GM12864 (cell line): ENCODE data around the gene BLVRB.
"Not testable (repeated sequence)": the region's sequence is repeated elsewhere in the genome, so short reads cannot be mapped to it uniquely, and the experiment has no call there.

ENCODE experiments used
- DNase-seq: peaks from one replicate; pipeline ENCODE4 v3.0.0-alpha.2; 2011; ENCODE audit warnings: low read depth
- H3K4me3 ChIP-seq: 2 replicates; pipeline ENCODE4 v1.5.1; 2011; ENCODE audit warnings: mild to moderate bottlenecking, low read depth, low read length, control low read depth
- TF ChIP-seq, protein P1 (sequence below): IDR thresholded peaks from 2 replicates; pipeline ENCODE4 v1.5.1; 2011; ENCODE audit warnings: low read depth, mild to moderate bottlenecking, moderate library complexity, low read length, control low read depth, inconsistent platforms; ENCODE audit errors: missing control alignments

BLVRB gene

DNA sequence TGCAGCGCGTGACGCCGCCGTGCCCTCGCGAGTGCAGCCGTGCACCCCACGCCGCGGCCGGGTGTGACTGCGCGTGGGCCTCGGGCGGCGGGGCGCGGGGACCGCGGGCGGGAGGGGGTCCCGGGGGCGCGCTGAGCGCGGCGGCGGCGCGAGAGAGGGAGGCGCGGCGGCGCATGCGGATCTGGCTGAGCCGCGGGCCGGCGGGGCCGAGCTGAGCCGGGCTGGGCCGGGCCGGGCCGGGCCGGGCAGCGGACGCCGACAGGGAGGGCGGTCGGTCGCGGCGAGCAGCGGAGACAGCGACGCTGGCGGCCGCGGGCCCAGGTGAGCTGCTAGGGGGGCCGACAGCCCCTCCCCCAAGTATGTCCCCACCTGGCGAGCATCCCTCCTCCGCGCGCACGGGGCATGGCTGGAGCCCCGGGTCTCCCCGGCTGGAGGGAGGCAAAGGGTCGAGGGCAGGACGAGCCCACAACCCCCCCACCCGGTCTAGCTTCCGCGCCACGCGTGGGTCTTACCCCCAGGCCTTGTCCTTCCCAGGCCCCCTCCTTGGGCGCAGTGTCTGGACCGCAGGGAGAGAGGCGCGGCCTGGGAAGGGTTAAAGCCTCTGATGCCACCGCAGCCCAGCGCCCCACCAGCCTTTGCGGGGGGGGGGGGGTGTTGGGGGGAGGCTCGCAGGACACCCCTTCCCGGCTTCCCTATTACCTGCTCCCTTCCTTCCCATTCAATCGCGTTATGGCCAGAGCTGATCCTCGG, 1.6 kb upstream of the BLVRB start, which contains the start of gene SPTBN4:
TSS of gene SPTBN4 (plus strand) at position 17 of the 750 bp plus-strand sequence. CDS start 5,621 bp downstream, outside the sequence.
- TF ChIP-seq, protein P1, sequence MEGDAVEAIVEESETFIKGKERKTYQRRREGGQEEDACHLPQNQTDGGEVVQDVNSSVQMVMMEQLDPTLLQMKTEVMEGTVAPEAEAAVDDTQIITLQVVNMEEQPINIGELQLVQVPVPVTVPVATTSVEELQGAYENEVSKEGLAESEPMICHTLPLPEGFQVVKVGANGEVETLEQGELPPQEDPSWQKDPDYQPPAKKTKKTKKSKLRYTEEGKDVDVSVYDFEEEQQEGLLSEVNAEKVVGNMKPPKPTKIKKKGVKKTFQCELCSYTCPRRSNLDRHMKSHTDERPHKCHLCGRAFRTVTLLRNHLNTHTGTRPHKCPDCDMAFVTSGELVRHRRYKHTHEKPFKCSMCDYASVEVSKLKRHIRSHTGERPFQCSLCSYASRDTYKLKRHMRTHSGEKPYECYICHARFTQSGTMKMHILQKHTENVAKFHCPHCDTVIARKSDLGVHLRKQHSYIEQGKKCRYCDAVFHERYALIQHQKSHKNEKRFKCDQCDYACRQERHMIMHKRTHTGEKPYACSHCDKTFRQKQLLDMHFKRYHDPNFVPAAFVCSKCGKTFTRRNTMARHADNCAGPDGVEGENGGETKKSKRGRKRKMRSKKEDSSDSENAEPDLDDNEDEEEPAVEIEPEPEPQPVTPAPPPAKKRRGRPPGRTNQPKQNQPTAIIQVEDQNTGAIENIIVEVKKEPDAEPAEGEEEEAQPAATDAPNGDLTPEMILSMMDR = no peak
- H3K4me3 ChIP-seq = peak within 1 kb of the TSS; percentile 47
- DNase-seq = no peak

DNA sequence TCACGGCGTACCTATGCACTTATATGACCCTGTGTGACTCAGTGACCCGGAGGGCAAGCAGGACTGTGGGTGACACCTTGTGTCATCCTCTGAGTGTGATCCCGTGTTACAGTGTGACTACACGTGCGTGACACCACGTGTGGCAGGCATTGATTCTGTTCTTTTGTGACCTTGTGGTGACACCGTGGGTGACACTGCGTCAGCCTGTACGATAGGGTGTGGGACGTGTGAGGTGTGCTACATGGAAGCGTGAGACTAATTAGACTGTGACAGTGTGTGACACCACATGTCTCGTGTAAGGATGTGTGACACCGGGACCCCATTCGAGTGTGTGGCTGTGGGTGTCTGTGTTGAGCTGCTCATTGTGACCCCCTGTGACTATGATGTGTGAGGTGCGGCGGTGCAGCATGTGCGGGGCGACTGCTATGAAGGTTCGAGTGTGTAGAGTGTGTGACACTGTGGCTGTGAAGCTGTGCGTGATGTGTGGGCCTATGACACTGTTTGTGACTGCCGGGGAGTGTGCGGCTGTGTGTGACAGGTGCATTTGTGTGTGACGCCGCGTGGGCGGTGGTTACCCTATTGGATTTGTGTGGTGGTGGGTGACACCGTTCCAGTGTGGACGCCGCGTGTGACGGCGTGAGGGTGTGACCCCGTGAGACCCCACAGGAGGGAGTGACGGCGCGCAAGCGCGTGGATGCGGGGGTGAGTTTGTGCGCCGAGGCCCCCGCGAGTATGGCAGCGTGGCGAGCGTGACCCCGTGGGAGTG, 857 bp upstream of the BLVRB start:
- no peak for DNase-seq
- TF ChIP-seq, protein P1 = no peak
- peak overlapping the region; percentile 47 for H3K4me3 ChIP-seq

DNA sequence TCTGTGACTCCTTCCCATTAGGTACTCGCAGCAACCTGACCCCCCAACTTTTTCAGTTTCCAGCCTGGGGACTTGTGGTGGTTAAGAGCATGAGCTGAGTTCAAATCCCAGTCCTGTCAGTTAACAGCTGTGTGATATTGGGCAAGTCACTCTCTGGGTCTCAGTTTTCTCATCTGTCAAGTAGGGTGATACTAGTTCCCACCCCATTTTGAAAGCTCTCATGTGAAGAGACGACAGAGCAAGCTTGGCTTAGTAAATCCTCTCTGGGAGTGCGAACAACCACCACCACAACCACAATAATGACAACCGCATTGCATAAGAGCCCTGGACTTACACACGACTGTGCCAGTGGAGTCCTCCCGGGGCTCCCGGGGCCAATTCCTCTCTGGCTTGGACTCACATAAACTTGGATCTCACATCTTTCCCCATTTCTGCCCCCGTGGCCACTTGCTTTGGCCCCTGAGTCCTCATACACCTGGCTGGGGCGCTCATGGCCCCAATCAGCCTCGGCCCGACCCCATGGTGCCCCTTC, 454 bp downstream of the BLVRB start:
- DNase-seq = no peak
- TF ChIP-seq, protein P1 = no peak
- H3K4me3 ChIP-seq = peak overlapping the region; percentile 63

DNA sequence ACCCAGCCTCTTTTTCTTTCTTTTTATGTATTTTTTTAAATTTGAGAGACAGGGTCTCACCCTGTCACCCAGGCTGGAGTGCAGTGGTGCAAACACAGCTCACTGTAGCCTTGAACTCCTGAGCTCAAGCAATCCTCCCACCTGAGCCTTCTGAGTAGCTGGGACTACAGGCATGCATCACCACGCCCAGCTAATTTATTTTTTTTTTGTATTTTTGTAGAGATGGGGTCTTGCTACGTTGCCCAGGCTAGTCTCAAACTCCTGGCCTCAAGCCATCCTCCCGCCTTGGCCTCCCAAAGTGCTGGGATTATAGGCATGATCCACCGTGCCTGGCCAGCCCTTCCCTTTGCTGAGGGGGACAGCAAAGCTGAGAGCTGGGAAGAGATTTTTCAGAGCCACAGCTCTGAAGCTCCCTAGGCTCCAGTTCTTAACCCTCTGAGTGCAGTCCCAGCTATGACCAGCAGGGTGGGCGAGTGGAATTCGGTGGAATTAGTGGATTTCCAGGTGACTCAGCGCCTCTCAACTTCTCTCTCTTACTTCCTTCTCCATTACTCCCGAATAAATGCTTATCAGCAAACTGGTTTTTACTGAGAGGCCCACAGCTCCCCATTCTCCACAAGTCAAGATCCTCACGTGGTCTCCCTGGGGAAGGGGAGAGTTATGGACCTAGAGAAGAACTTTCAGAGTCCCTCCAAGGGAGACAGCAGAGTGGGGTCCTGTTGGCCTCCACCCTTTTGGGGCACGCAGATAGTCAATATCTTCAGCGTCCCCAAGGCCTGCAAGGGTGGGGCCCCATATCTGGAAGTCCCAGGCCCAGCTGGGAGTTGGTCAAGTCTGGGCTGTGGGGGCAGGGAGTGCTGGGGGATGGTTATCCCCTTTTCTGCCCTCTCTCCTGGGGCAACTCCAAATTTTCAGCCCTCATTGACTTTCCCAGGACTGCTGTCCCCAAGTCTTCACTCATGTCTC, 1.2 kb downstream of the BLVRB start:
- TF ChIP-seq, protein P1 = peak; percentile 90
- DNase-seq = no peak

DNA sequence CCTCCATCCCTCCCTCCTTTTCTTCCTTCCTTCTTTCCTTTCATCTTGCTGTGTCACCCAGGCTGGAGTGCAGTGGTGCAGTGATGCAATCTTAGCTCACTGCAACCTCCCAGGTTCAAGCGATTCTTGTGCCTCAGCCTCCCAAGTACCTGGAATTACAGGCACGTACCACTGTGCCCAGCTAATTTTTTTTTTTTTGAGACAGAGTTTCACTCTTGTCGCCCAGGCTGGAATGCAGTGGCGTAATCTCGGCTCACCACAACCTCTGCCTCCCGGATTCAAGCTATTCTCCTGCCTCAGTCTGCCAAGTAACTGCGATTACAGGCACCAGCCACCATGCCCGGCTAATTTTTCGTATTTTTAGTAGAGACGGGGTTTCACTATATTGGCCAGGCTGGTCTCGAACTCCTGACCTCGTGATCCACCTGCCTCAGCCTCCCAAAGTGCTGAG, 1.9 kb downstream of the BLVRB start:
- not testable (repeated sequence) for DNase-seq, H3K4me3 ChIP-seq

More for the DNA sequence above, 1.2 kb downstream of the BLVRB start:
- H3K4me3 ChIP-seq = peak overlapping the region; percentile 63

DNA sequence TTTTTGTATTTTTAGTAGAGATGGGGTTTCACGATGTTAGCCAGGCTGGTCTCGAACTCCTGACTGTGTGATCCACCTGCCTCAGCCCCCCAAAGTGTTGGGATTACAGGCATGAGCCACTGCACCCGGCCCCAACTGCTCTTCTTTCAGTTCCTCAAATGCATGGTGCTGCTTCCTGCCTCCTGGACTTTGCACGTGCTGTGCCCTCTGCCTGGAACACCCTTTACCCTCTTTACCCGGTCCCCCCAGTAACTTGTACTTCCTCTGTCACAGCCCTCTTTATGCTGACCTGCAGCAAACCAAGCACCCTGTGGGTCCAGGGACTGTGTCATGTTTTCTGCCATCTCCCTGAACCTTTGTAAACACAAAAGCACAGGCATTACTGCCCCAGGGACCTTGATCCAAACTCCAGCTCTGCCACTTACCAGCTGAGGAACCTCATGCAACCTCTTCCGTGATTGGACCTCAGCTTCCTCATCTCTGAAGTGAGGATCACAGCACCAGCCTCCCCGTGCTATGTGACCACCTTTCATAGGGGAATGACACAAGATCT, 3.8 kb downstream of the BLVRB start:
- no peak for DNase-seq
- H3K4me3 ChIP-seq = no peak overlapping the region
- TF ChIP-seq, protein P1 = no peak
